Kidney tubule cell (primary cell): Measurements from ENCODE around the gene CPNE2.
A peak's percentile ranks its signal among the peaks of the same experiment; 100 is the strongest.
"Not testable (repeated sequence)": the region's sequence is repeated elsewhere in the genome, so short reads cannot be mapped to it uniquely, and the experiment has no call there.

Experiments used
- DNase-seq: peaks from one replicate; pipeline ENCODE4 v3.0.0-alpha.2; 2018; ENCODE audit warnings: low spot score

The CPNE2 gene

DNA sequence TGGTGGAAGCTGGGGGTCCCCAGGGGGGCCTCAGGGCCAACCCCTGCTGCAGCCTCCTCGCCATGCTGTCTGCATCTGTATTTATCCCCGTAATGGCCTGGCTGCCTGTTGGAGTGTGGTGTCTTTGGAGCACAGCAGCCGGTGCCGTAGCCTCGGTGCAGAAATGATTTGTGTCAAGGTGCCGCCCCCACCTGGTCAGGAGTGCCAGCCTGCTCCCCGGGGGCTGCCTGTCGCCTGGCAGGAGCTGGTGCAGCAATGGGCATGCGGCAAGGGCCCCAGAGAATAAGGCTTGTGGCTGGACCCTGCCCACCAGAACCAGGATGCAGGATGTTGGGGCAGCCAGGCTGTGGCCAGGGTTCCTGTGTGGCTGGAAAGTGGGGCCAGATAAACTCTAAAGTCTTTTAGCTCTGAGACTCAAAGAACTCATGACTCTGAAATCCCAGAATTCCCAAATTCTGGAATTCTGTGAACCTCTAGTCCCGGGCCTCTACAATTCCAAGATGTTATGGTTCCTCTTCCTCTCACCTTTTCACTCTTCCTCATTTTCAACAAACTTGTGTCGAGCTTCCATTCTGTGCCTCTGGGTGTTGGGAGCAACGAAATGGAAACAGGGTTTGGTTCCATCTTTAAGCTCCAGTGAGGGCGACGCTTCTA lies 5.9 kb downstream of the CPNE2 start:
- DNase-seq, result no peak

DNA sequence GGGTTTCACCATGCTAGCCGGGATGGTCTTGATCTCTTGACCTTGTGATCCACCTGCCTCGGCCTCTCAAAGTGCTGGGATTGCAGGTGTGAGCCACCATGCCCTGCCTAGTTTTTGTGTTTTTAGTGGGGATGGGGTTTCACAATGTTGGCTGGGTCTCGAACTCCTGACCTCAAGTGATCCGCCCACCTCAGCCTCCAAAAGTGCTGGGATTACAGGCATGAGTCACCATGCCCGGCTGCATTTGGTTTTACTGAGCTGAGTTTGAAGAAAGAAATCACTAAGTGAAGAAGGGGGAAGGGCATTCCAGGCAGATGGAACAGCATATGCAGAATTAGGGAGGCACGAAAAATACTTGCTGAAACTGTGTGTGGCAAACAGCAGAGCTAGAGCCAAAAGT lies 7.6 kb downstream of the CPNE2 start:
- peak; percentile 37 for DNase-seq

DNA sequence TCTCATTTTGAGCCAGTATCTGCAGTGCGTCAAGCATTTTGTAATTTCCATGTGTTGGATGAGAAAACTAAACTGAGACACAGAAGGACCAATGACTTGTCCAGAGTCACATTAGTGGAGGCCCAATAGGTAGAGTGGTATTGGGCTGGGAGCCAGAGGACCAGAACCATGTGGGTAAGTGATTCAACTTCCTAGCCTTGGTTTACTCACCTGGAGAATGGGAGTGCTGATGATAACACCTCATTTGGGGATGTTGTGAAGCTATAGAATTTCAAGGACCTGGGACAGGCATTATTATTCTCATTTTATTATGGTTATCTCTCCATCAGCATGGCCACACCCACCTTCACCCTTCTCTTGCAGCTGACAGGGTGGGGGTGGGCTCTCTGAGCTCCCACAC lies 8.1 kb downstream of the CPNE2 start:
- DNase-seq, result no peak

DNA sequence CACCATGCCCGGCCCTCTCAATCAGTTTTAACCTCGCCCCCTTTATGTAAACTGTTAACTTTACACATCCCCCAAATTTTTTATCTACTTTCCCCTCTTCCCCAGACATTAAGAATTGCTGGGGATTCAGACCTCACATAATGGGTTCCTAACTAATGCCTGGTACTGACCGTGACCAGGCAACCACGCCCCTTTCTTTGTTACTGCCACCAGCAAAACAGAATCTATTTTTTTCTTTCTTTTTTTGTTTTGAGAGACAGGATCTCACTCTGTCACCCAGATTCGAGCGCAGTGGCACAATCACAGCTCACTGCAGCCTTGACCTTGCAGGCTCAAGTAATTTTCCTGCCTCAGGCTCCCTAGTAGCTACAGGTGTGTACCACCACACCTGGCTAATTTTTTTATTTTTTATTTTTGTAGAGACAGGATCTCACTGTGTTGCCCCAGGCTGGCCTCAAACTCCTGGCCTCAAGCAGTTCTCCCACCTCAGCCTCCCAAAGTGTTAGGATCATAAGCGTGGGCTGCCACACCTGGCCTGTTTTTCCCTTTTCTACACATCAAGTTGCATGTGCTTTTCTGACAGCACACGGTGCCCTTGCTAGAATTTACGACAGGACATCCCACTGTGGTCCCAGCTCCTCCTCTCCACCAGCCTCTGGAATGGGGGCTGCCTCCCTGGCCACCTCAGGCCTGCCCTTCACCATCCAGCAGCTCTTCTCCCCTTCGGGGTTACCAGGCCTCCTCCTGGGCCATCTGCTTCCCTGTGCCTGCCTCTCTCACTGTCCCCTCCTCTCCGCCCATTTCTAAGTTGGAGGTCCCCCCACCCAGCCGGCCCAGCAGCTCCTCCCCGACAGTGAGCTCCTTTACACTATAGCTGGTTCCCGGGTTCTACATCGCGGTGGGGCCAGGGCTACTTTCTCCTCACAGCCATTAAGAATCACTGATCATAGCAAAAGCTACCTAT lies 10.8 kb downstream of the CPNE2 start:
- DNase-seq, result no peak

DNA sequence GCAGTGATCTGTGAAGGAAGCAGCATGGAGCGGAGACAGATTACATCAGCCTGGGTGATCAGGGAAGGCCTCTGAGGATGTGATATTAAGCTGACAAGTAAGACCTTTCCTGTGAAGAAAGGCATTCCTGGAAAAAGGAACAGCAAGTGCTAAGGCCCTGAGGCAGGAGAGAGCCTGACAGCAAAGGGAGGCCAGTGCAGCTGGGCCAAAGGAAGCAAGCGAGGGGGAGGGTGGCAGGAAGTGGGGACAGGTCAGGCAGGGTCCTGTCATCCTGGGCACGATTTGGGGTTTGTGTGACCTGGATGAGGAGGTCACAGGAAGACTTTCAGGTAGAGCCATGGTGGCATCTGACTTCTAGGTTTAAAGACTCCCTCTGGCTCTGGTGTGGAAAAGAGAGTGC lies 12.3 kb downstream of the CPNE2 start:
- no peak for DNase-seq

DNA sequence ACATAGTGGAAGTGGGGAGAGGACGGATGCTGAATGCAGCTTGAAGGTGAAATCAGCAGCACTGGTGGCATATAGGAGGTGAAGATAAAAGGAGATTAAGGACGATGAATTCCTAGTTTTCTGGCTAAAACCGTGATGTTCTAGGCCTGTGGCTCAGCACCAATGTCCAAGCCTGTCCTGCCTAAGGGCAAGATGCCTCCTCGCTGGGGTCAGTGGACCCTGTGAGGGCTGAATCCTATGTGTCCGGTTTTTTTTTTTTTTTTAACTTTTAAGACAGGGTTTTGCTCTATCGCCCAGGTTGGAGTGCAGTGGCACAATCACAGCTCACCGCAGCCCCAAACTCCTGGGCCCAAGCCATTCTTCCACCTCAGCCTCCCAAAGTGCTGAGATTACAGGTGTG lies 12.8 kb downstream of the CPNE2 start:
- no peak for DNase-seq

DNA sequence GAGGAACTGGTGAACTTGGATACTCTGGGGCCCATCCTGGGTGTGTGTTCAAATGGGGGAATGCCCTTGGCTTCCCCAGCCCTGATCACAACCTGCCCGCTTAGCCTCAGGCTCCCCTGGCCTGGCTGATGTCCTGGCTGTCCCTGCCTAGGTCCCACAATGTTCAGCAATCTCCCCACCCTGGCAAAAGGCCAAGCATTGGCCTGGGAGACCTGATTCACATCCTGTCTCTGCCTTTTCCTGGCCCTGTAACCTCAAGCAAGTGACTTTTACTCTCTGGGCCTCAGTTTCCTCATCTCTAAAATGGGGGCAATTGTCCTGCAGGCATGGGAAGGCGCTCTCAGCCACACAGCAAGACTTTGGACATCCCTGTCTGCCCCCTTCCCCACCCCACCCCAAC lies 14.4 kb downstream of the CPNE2 start:
- peak; percentile 56 for DNase-seq

DNA sequence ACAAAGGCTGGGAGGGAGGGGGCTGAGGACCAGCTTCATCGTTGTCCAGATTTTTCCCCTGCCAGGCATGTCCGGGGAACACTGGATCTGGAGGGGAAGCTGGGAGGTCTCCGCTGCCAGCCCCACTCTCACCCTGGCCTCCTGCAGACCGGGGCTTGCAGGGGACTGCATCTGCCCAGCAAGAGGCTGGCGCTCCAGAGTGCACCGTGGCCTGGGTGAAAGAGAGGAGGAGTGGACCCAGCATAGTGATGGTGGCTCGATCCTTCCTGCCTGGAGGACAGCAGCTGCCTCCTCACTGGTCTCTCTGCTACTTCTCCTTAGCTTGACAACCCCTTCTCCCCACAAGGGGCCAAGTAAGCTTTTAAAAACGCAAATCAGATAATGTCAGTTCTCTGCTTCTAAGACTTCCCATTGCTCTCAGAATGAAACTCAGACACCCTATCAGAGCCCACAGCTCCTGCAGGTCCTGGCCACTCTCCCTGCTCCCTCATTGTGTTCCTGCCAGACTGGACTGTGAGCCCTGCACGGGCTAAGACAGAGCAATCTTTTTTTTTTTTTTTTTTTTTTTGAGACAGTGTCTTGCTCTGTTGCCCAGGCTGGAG lies 15.0 kb downstream of the CPNE2 start:
- DNase-seq, result no peak

DNA sequence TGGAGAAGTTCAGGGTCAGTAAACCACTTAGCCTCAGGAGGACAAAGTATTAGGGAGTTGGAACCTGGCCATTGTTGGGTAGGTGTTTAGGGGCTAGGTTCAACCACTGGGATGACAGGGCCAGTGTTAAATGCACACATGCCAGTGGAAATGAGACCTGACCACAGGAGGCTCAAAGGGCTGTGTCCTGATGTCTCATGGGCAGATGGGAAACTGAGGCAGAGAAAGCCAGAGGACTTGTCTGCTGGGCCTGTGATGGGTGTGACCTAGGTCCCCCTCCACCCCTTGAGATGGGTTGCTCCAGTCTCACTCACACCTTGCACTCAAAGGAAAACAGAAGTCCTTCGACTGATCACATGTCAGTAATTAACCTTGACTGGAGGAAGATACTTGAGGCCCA lies 16.0 kb downstream of the CPNE2 start:
- no peak for DNase-seq

DNA sequence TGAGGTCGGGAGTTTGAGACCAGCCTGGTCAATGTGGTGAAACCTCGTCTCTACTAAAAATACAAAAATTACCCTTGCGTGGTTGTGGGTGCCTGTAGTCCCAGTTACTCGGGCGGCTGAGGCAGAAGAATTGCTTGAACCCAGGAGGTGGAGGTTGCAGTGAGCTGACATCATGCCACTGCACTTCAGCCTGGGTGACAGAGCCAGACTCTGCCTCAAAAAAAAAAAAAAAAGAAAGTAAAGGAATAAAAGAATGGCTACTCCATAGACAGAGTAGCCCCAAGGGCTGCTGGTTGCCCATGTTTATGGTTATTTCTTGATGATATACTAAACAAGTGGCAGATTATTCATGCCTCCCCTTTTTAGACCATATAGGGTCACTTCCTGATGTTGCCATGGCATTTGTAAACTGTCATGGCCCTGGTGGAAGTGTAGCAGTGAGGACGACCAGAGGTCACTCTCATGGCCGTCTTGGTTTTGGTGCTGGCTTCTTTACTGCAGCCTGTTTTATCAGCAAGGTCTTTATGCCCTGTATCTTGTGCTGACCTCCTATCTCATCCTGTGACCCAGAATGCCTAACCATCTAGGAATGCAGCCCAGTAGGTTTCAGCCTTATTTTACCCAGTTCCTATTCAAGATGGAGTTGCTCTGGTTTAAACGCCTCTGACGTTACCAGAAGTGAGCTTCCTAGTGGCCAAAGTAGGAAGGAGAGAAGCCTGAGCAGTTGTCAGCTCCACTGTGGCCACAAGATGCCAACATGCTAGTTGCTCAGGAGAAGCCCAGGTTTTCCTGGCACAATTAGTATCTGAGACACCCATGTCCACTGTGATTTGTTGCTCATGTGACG lies 17.1 kb downstream of the CPNE2 start:
- DNase-seq, result not testable (repeated sequence)

DNA sequence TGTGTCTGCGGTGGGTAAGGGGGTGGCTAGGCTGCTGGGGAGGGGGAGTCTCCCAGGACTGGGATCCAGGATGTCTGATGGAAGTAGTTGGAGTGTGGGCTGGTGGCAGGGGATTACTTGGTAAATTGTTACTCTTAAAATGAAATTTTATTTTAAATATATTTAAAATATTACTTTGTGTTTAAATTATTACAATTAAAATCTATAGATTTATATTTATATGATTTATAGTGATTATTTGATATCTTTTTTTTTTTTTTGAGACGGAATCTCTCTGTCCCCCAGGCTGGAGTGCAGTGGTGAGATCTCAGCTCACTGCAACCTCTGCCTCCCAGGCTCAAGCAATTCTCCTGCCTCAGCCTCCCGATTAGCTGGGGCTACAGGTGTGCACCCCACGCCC lies 18.6 kb downstream of the CPNE2 start:
- no peak for DNase-seq

DNA sequence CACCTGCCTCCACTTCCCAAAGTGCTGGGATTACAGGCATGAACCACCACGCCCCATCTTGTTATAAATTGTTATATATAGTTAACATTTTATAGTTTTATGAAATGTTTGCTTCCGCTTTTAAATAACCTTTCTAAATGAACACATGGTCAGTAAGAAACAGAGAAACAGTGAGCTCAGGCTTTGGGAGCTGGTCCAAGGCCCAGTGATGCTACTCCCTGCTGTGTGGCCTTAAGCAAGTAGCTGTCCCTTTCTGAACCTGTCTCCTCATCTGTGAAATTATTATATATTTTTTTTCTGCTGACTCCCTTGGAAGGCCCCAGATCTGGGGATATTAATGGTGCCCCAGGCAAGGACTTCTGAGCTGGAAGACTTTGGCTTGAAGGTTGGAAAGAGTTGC lies 19.0 kb downstream of the CPNE2 start:
- no peak for DNase-seq

DNA sequence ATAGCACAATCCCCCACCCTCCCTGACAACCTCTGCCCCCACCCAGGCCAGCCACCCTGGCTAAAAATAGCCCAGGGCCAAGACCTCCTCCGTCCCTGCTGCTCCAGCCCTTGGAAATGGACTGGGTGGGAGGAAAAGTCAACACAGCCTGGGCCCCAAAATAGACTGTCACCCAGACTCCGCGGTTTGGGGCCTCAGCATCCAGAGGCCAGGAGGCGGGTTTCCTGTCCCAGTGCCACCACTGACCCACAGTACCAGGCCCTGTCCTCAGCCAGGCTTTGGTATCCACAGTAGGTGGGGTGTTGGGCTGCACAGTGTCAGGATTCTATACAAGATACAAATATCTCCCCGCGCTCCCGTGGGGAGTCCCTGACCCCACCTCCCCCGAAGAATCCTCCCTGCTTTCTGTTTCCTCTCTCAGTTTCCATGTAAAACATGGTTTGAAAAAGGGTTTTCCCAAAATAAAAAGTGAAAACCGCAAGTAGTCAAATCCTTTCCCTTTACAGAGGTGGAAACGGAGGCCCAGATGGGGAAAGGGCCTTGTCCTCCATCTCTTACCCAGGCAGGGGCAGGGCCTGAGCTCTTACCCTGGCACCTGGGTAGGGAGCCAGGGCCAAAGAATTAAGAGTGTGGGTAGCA lies 20.1 kb downstream of the CPNE2 start:
- DNase-seq, result no peak

DNA sequence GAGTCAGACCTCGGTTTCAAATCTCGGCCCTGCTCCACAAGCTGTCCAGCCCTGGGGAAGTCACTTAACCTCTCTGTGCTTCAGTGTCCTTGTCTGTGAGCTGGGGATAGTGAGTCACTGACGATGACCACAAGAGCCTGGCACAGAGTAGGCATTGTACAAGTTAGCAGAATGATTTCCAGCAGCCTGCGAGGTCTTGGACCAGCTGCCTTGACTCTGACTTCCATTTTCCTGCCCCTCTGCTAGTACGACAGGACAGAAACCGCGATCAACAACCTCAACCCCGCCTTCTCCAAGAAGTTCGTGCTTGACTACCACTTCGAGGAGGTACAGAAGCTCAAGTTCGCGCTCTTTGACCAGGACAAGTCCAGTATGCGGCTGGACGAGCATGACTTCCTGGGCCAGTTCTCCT lies 20.7 kb downstream of the CPNE2 start:
- peak; percentile 63 for DNase-seq

DNA sequence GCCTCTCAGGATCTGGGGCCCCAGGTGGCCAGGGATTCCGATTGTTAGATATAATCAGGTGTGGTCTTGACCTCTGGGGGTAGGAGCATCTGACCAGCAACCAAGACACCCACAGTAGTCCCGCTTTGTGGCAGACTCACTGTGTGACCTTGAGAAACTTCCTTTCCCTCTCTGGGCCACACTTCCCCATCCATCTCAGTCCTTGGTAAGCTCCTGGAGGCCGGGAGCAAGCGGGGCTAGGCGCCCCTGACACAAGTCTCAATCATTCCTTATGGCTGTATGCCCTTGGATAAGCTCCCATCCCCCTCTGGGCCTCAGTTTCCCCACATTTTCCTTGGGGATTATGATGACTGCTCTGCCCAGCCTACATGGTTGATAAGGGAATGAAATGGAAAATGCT lies 21.3 kb downstream of the CPNE2 start:
- no peak for DNase-seq

DNA sequence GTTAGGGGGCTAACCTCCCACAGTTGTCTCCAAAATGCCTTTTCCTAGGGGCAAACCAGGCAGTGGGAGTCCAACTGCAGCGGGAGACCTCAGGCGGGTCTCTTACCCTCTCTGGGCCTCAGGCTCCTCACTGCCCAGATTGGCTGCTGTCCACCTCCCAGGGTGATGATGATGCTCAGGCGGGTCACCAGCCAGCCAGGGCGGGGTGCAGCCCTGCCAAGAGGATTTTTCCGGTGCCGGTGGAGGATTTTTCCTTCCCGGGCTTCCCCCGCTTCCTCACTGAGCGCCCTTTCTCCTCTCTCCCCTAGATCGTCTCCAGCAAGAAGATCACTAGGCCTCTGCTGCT lies 22.8 kb downstream of the CPNE2 start:
- DNase-seq, result no peak

DNA sequence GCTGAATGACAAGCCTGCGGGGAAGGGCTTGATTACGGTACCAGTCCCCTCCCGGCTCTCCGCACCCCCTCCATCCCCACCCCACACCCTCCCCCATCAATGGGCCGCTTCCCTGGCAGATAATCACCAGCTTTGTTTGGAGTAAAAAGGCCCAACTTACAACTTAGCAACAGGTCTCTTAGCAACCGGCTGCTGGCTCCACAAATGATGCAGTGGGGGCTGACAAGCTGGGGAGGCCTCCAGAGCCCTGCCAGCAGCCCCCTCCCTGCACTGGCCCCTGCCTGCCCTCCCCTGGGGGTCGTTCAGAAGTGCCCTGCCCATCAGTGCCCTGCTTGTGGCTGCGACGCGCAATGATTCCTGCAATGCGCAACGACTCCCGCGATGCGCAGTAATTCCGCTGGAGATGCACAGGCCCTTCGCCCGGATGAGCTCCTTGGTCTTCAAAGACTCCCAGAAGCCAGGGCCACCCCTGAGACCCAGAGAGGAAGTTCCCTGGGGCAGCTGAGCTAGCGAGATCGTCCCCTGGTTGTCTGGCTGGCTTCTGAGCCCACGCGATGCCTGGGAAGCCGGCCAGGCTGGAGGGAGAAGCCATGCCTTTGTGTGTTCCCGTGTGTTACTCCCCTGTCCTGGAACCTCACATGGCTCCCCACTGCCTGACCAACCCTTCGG lies 23.3 kb downstream of the CPNE2 start:
- no peak for DNase-seq

DNA sequence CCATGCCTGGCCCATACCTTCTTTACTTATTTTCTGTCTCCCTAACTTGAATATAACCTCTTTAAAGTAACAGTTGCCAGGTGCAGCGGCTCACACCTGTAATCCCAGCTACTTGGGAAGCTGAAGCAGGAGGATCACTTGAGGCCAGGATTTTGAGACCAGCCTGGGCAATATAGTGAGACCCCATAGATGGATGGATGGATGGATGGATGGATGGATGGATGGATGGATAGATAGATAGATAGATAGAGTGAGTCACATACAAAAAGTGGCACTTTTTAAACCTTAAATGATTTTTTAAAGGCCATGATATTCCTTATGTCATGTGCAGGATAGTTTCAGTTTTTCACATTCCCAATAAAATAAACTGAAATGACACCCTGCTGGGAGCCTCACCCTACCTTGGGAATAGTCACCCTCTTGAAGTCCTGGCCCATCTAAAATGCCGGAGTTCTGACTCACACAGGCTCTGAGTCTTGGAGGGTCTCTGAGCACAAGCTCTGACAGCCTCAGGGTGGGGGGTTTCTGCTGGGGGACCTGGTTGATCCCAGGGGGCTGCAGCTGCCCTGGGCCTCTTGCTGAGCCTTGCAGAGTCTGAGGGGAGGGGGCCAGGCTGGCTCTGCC lies 26.2 kb downstream of the CPNE2 start:
- DNase-seq, result no peak

DNA sequence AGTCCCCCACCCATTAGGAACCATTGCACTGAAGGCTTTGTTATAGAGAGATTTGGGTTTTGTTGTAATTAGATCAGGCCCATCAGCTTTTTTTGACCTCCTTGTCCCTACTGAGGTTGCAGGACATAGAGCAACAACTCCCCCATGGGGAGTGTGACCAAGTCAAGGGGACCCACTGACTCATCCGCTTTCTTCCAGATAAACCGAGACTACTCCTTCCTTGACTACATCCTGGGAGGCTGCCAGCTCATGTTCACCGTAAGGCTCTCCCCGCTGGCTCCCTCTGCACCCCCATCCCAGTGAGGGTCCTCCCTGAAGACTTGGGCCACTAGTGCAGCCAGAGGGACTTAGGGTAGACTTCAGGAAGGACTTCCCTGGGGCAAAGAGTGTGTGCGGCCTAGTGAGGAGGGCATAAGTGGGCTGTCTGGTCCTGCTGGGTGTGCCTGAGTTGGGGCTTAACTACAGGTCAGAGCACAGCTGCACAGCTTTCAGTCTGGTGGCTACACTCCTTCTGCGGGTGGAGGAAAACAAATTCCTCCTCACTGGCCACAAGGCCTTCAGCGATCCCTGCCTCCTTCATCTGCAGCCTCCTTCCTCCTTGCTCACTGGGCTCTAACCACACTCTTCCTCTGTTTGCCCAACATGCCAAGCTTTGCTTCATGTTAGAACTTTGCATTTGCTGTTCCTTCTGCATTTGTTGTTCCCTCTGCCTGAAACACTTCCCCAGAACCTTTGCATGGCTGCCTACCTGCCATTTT lies 31.0 kb downstream of the CPNE2 start:
- DNase-seq, result no peak
